GM19239 (cell line): ENCODE data around the gene ZNF473.

Experiments
- DNase-seq: peaks from one replicate; pipeline ENCODE4 v3.0.0; 2011; ENCODE audit warnings: low spot score; ENCODE audit not compliant: insufficient read length
- FAIRE-seq: peaks from 2 replicates; lab custom pipeline; 2011; peaks lifted over from hg19 to GRCh38; lab: Jason Lieb, UNC

ZNF473 gene

DNA sequence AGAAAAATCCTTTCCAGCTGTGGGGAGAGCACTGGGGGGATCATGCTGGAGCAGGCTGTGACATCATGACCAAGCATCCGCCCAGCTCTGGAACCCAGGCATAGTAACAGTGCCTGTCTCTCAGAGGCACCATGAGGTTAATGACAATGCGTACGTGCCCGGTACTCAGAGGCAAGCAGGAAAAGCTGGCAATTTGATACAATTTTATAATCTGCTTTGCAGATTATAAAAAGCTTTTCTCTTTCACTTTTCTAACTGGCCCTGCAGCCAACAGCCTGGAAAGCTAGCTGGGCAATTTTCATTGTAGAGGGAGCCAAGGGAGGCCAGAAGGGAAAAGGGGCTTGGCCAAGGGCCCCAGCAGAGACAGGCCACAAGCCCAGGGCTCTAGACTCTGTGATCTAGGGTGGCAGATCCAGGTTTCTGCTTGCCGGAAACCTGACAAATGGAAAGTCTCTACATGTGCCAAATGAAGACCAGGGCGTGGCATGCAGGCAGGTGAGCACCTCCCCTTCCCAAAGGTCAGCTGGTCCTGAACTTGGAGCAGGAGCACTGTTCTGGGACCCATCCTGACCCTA lies 23.3 kb upstream of the ZNF473 start:
- FAIRE-seq: no peak
- no peak for DNase-seq

GRCh38 chr19:50003254-50003788 lies 22.5 kb upstream of the ZNF473 start:
- FAIRE-seq (no peak), DNase-seq (no peak)

- DNase-seq (peak; percentile 35), FAIRE-seq (peak; percentile 47)
Observed at GRCh38 chr19:50003810-50004419, 21.9 kb upstream of the ZNF473 start.

DNA sequence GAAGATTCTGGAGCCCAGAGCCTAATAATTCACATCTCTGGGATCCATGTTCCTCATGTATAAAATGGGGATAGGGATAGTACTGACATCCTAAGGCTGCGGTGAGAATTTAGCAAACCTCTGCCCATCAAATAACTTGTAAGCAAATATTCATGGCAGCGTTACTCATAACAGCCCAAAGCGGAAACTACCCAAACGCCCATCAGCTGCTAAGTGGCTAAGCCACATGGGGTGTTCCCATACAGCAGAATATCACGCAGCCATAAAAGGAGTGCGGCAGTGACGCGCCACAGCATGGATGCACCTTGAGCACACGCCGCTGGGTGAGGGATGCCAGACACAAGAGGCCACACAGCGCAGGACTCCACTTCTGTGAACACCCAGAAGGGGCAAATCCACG lies 20.4 kb upstream of the ZNF473 start:
- DNase-seq (no peak), FAIRE-seq (no peak)

DNA sequence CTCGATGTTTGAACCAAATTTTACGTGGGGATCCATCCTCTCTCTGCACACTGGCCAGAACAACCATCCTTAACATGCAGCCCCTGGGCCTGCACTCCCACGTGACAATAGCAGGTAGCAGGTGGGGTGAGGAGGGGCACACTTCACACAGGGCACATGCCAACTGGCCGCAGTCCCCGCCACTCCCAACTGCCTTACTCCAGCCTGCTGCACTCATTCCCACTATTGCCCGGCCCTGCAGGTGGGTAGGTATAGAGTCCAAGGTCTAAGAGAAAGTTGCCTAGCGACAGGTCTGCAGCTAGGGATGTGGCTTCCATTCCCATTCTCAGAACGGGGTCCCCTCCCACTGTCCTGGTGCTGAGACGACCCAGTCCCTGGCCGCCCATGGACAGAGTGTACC lies 18.6 kb upstream of the ZNF473 start:
- no peak for DNase-seq
- no peak for FAIRE-seq

GRCh38 chr19:50007947-50008346 lies 17.9 kb upstream of the ZNF473 start:
- no peak for FAIRE-seq
- DNase-seq: no peak

GRCh38 chr19:50008532-50008931 lies 17.3 kb upstream of the ZNF473 start:
- no peak for DNase-seq
- FAIRE-seq: no peak

GRCh38 chr19:50016225-50016807 lies 9.5 kb upstream of the ZNF473 start:
- DNase-seq (no peak), FAIRE-seq (no peak)

DNA sequence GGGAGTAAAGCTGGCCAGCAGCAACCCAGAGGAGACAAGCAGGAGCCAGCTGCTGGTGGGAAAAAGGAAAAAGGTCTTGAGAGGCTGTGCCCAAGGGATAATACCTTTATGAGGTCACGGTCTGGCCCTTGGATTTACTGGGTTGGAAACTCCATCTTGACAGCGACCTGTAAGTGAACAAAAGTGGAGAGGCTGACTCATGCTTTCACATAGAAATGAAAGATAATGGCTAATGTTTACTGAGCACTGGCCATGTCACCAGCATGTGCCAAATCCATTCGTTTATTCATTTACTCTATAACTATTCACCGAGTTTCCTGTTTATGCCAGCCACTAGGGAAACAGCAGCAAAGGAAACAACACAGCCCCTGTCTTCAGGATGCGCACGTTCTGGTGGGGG lies 5.3 kb upstream of the ZNF473 start:
- FAIRE-seq: no peak
- no peak for DNase-seq

GRCh38 chr19:50022823-50023222 lies 3.0 kb upstream of the ZNF473 start:
- DNase-seq: no peak
- no peak for FAIRE-seq

GRCh38 chr19:50024719-50025021 lies 1.1 kb upstream of the ZNF473 start:
- DNase-seq: no peak
- FAIRE-seq: no peak

DNA sequence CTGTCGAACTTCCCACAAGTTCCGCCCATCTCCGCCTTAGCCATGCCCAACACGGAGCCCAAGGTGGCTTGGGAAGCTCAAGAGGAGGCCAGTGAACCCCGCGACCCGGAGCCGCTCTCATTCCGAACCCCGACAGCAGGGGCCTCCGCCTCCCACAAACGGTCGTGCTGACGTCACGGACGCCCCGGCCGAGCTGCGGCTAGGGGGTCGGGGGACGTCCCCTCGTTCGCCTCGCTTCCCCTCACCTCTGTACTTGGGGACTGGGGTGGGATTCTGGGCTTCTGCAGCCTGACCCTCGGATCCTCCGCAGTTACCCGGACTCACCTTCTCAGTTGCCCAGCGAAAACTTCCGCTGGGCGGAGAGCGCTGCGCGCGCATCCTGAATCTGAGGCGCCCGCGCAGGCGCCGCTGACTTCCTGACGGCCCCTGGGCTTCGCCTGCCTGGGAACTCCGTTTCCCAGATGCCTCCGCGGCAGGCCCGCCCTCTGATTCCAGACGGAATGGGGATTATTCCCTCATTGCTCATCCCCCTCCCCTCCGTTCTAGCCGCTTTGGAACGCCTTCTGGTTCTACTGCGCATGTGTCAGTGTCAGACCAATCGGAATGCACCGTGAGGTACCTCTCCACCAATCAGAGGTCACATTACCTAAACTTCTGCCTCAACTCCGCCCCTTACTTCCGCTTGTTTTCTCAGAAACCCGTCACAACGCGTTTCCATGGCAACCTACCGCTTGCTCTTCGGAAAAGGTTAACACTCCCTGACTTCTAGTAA lies 597 bp upstream of the ZNF473 start, which contains the start of gene VRK3:
Gene VRK3 (minus strand): TSS at position 351 of the 772 bp plus-strand sequence. CDS start 9,210 bp downstream, outside the sequence.
- DNase-seq (peak; percentile 77), FAIRE-seq (peak; percentile 98)

- FAIRE-seq (no peak), DNase-seq (no peak)
Observed at GRCh38 chr19:50026550-50026906, 723 bp downstream of the ZNF473 start.

DNA sequence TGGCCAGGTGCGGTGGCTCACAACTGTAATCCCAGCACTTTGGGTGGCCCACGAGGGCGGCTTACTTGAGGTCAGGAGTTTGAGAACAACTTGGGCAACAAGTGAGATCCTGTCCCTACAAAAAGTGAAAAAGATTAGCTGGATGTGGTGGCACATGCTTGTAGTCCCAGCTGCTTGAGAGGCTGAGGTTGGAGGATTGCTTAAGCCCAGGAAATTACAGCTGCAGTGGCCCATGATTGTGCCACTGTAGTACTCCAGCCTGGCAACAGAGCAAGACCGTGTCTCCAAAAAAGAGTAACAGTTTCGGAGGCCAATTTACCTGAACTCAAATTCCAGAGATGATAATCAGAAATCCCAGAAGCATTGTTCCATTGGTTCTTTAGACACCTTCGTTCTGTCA lies 4.4 kb downstream of the ZNF473 start:
- FAIRE-seq: no peak
- no peak for DNase-seq

DNA sequence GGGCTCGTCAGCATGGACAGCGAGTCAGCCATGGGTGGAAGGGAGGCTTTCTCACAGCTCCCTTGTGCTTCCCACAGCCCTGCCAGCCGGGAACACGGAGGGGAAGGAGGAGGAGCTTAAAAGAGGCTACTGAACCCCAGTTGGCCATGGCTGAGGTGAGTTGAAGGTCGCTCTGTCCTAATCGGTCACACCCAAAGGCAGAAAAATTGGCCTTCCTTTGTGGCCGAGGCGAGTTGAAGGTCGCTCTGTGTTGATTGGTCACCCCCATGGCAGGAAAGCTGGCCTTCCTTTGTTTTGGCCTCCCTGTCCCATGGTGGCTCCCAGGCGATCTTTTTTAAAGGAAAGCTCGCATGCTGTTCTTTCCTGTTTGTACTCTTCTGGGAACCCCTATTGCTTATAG lies 5.1 kb downstream of the ZNF473 start:
- no peak for FAIRE-seq

DNA sequence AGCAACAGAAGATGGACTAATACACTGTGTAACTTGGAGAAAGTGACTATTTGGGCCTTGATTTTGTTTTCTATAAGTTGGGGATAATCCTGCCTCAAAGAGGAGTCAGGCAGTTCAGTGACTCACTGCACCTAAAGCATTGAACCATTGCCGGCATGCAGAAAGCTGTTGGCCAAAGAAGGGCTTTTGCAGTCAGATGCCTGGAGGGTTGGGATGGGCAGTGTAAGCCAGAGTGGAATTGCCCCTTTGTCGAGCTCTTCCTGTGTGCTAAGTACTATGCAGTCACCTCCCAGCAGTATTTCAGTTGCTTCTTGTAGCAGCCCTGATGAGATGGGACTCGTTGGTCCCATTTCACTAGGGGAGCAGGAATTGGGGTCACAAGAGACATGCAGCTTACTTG lies 11.1 kb downstream of the ZNF473 start:
- no peak for FAIRE-seq

More for the DNA sequence above, 5.1 kb downstream of the ZNF473 start:
- DNase-seq: no peak

DNA sequence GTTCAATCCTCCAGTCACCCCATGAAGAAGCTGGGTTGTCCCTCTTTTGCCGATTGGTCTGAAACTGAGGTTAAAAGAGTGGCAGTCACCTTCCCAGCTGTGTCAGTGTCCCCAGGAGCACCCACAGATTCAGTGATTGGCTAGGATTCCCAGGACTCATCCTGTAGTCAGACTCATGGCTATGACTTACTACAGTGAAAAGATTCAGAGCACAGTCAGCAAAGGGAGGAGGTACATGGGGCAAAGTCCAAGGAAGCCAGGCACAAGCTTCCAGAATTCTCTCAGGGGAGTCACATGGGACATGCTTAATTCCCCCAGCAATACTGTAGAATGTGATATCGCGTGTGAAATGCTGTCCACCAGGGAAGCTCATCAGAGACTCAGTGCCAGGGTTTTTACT lies 14.2 kb downstream of the ZNF473 start:
- DNase-seq: no peak
- FAIRE-seq: no peak

More for the DNA sequence above, 11.1 kb downstream of the ZNF473 start:
- no peak for DNase-seq

DNA sequence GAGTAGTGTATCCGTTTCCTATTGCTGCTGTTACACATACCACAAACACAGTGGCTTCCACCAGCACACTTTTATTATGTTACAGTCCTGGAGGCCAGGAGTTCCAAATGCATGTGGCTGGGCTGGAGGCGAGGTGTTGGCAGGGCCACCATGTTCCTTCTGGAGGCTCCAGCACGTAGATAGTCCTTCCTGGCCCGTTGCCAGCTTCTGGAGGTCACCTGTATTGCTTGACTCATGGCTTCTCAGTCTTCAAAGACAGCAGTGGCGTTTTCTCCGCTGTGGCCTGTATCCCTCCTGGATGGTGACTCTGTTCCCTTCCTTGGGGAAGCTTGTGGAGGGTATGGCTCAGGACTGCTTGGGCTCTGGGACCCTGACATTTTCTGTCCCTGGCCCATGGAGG lies 15.2 kb downstream of the ZNF473 start:
- DNase-seq (no peak), FAIRE-seq (no peak)

DNA sequence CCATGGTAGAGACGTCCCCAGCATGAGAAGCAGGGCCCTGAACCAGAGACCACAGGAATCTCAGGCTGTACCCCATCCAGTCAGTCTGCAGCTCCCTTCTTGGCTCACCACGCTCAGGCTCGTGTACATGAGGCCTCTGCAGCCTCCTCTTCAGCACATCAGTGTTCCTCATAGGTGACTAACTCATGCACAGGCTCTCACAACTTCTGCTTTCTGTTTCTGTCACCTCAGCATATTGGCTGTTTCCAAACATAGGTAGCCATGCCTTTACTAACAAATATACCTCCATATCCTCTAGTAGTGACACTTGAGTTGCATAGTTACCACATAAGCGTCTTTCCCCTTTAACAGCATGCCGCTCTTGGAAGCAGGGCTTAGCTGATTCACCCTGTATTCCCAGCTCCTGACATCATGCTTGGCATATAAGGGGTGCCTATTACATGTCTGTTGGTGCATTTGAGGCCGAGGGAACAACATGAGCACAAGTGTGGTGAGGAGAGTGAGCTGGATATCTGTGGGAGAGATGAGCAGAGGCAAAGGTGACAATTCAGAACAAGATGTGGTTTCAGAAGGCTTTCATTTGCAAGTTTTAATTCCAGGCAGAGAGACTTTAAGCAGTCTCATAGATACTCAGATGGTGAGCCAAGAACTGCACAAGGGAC lies 16.7 kb downstream of the ZNF473 start:
- DNase-seq: no peak
- no peak for FAIRE-seq

DNA sequence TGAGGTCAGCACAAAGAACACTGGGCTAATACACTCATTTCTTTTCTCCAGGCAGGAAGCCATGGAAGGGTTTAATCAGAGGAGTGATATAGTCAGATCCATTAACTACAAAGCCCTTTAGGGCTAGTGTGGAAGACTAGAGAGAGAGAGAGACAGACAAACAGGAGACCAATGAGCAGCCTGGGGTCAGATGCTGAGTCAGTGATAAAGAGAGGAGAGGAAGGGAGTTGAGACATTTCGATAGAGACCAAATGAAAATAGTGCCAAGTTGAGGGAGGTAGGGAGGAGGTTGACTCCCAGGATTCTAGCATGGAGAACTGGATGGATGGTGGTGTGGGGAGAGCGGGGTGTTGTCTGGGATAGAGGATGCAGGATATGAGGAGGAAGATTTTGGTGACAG lies 18.2 kb downstream of the ZNF473 start:
- no peak for DNase-seq
- FAIRE-seq: no peak

GRCh38 chr19:50044922-50045321 lies 19.1 kb downstream of the ZNF473 start:
- DNase-seq: no peak

More at GRCh38 chr19:50044922-50045321, 19.1 kb downstream of the ZNF473 start:
- FAIRE-seq: no peak
